ENCODE measurements around the gene GRIPAP1. TPM values are rescaled to one million over a fixed set of nuclear protein-coding genes. Genes with fewer than 3 reads are reported as not detected.

GRIPAP1 gene
- polyA plus RNA-seq, 1 experiment, result 23.5 TPM

DNA sequence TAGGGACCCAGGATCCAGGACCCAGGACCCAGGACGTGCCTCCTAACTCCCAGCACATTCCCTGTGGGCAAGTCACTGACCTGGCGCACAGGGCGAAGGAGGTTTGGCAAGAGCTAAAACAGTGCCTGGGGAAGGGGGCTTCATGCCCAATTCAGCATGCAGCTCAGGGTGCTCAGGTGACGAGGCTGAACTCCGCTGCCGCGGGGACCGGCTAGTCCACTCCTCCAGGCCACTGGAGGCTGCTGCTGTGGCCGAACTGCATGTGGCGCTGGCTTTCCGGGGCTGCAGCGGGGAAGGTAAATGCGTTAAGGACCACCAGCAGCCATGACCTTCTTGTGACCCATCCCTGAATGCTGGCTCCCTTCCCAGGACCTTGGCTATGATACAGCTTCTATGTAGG lies 78.3 kb downstream of the GRIPAP1 start:
- Histone ChIP-seq H3K36me3 (ENCODE audit: control insufficient read depth, insufficient read depth, low read length) (peaks cover 10% of the 10 kb centered on the region), H3K27me3 (ENCODE audit: control insufficient read depth, insufficient read depth, low read length) (no peaks in the 10 kb centered on the region), H3K4me3 (ENCODE audit: low read depth, low read length) (no peak overlapping the region)
- TF ChIP-seq, protein P1, sequence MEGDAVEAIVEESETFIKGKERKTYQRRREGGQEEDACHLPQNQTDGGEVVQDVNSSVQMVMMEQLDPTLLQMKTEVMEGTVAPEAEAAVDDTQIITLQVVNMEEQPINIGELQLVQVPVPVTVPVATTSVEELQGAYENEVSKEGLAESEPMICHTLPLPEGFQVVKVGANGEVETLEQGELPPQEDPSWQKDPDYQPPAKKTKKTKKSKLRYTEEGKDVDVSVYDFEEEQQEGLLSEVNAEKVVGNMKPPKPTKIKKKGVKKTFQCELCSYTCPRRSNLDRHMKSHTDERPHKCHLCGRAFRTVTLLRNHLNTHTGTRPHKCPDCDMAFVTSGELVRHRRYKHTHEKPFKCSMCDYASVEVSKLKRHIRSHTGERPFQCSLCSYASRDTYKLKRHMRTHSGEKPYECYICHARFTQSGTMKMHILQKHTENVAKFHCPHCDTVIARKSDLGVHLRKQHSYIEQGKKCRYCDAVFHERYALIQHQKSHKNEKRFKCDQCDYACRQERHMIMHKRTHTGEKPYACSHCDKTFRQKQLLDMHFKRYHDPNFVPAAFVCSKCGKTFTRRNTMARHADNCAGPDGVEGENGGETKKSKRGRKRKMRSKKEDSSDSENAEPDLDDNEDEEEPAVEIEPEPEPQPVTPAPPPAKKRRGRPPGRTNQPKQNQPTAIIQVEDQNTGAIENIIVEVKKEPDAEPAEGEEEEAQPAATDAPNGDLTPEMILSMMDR (IDR thresholded peaks at IDR 0.05; ENCODE audit: insufficient read depth, low read depth, low read length), result no peak
- ChIA-PET CTCF (no interaction called here), POLR2A (no interaction called here)
- DNase-seq (ENCODE audit: low read depth), result no peak

Small RNA genes within 50 kb of the gene (small RNA-seq; reads per million reads assigned to genes)
- gene RNU6-722P (ENCODE audit: insufficient read length, low read depth, low replicate concordance), result not detected

Other genes starting within 250 kb of the GRIPAP1 start
- gene GLOD5, start 240.5 kb downstream of the GRIPAP1 start, polyA plus RNA-seq (2011; rRNA removed), result not detected in 2 replicates
- gene GATA1, start 215.7 kb downstream of the GRIPAP1 start, polyA plus RNA-seq (2011; rRNA removed), result not detected in 2 replicates
- 22.5 and 32.1 TPM in 2 replicates for gene HDAC6, start 200.2 kb downstream of the GRIPAP1 start, polyA plus RNA-seq (2011; rRNA removed)
- gene ERAS, start 175.8 kb downstream of the GRIPAP1 start, polyA plus RNA-seq (2011; rRNA removed), result not detected in 2 replicates
- not detected in 2 replicates for gene PCSK1N, start 166.7 kb downstream of the GRIPAP1 start, polyA plus RNA-seq (2011; rRNA removed)
- gene TIMM17B, start 104.5 kb downstream of the GRIPAP1 start, polyA plus RNA-seq (2011; rRNA removed), result 50.2 and 68.4 TPM in 2 replicates
- gene PQBP1, start 104.3 kb downstream of the GRIPAP1 start, polyA plus RNA-seq (2011; rRNA removed), result 63.8 and 89.6 TPM in 2 replicates
- gene SLC35A2, start 90.6 kb downstream of the GRIPAP1 start, polyA plus RNA-seq (2011; rRNA removed), result 42.4 and 69.3 TPM in 2 replicates
- 5.6 and 8.0 TPM in 2 replicates for gene PIM2, start 83.2 kb downstream of the GRIPAP1 start, polyA plus RNA-seq (2011; rRNA removed)
- gene OTUD5, start 44.7 kb downstream of the GRIPAP1 start, polyA plus RNA-seq (2011; rRNA removed), result 48.9 and 53.6 TPM in 2 replicates
- 0.51 and 0.83 TPM in 2 replicates for gene KCND1, start 30.4 kb downstream of the GRIPAP1 start, polyA plus RNA-seq (2011; rRNA removed)
- gene TFE3, start 41.1 kb upstream of the GRIPAP1 start, polyA plus RNA-seq (2011; rRNA removed), result 20.8 and 26.4 TPM in 2 replicates
- gene CCDC120, start 56.7 kb upstream of the GRIPAP1 start, polyA plus RNA-seq (2011; rRNA removed), result 0.49 and 0.96 TPM in 2 replicates
- 41.4 and 48.8 TPM in 2 replicates for gene PRAF2, start 71.7 kb upstream of the GRIPAP1 start, polyA plus RNA-seq (2011; rRNA removed)
- 107 and 165 TPM in 2 replicates for gene WDR45, start 77.6 kb upstream of the GRIPAP1 start, polyA plus RNA-seq (2011; rRNA removed)
- 28.2 and 33.1 TPM in 2 replicates for gene GPKOW, start 121.5 kb upstream of the GRIPAP1 start, polyA plus RNA-seq (2011; rRNA removed)
- 0.45 and 0.67 TPM in 2 replicates for gene MAGIX, start 160.5 kb upstream of the GRIPAP1 start, polyA plus RNA-seq (2011; rRNA removed)
- 217 and 225 TPM in 2 replicates for gene PLP2, start 169.6 kb upstream of the GRIPAP1 start, polyA plus RNA-seq (2011; rRNA removed)
- gene PRICKLE3, start 184.1 kb upstream of the GRIPAP1 start, polyA plus RNA-seq (2011; rRNA removed), result 4.0 and 6.9 TPM in 2 replicates
- 0.07 and 0.10 TPM in 2 replicates for gene SYP, start 197.9 kb upstream of the GRIPAP1 start, polyA plus RNA-seq (2011; rRNA removed)
- 0.01 TPM in 1 of 2 replicates, not detected in the other for gene CACNA1F, start 231.1 kb upstream of the GRIPAP1 start, polyA plus RNA-seq (2011; rRNA removed)
- 9.3 and 13.8 TPM in 2 replicates for gene CCDC22, start 233.2 kb upstream of the GRIPAP1 start, polyA plus RNA-seq (2011; rRNA removed)

All from BJ (cell line).